Measurements from ENCODE around the gene IL26.

The IL26 gene

GRCh38 chr12:68239309-68239982 lies 13.8 kb upstream of the IL26 start:
- DNase-seq = no peak

- no peak for DNase-seq
These were observed 12.0 kb upstream of the IL26 start for GRCh38 chr12:68237619-68238018.

GRCh38 chr12:68237078-68237477 lies 11.5 kb upstream of the IL26 start:
- DNase-seq = no peak

GRCh38 chr12:68236421-68237059 lies 10.9 kb upstream of the IL26 start:
- no peak for DNase-seq

- no peak for DNase-seq
These were observed 10.0 kb upstream of the IL26 start for GRCh38 chr12:68235576-68235975.

GRCh38 chr12:68234140-68234539 lies 8.5 kb upstream of the IL26 start:
- no peak for DNase-seq

GRCh38 chr12:68233498-68233897 lies 7.9 kb upstream of the IL26 start:
- no peak for DNase-seq

- DNase-seq = no peak
These were observed 6.1 kb upstream of the IL26 start for GRCh38 chr12:68231691-68232090.

- DNase-seq = no peak
These were observed 5.6 kb upstream of the IL26 start for GRCh38 chr12:68231229-68231628.

GRCh38 chr12:68229956-68230355 lies 4.3 kb upstream of the IL26 start:
- no peak for DNase-seq

GRCh38 chr12:68227356-68227755 lies 1.7 kb upstream of the IL26 start:
- DNase-seq = no peak

GRCh38 chr12:68224613-68225285 lies 861 bp downstream of the IL26 start:
- DNase-seq = no peak

- DNase-seq = peak; percentile 88
These were observed 2.4 kb downstream of the IL26 start for GRCh38 chr12:68223067-68223747.

- DNase-seq = peak; percentile 97
These were observed 3.3 kb downstream of the IL26 start for GRCh38 chr12:68222326-68222725.

- DNase-seq = no peak
These were observed 4.1 kb downstream of the IL26 start for GRCh38 chr12:68221497-68221896.

- DNase-seq = no peak
These were observed 14.7 kb downstream of the IL26 start for GRCh38 chr12:68210875-68211274.

- peak; percentile 72 for DNase-seq
These were observed 16.4 kb downstream of the IL26 start for GRCh38 chr12:68209048-68209728.

GRCh38 chr12:68207276-68207675 lies 18.3 kb downstream of the IL26 start:
- DNase-seq = peak; percentile 92

- peak; percentile 79 for DNase-seq
These were observed 19.2 kb downstream of the IL26 start for GRCh38 chr12:68206446-68206845.

GRCh38 chr12:68203460-68203875 lies 22.1 kb downstream of the IL26 start:
- no peak for DNase-seq

GRCh38 chr12:68200854-68201253 lies 24.8 kb downstream of the IL26 start:
- DNase-seq = no peak

GRCh38 chr12:68199127-68199526 lies 26.5 kb downstream of the IL26 start:
- DNase-seq = no peak

- no peak for DNase-seq
These were observed 27.0 kb downstream of the IL26 start for GRCh38 chr12:68198507-68199086.

Measured in NCI-H1105 treated with DMSO at 0.1 percent for 48 hours (cell line).